Muscle layer of colon (tissue), 2 donors: ENCODE measurements around the gene CHTF18.

Experiments used
- H3K27ac ChIP-seq: one replicate; pipeline ENCODE4 v1.7.0; 2013; ENCODE audit warnings: low read depth, mild to moderate bottlenecking, low read length, moderate library complexity
- H3K27me3 ChIP-seq, 2 donors: one replicate each; pipeline ENCODE4 v1.7.0; 2013; ENCODE audit warnings: low read length in 2 of 2, mild to moderate bottlenecking in 2 of 2; ENCODE audit not compliant: insufficient read depth in 2 of 2, control insufficient read depth in 1 of 2
- H3K36me3 ChIP-seq: one replicate; pipeline ENCODE4 v1.7.0; 2013; ENCODE audit warnings: mild to moderate bottlenecking, low read length; ENCODE audit not compliant: insufficient read depth
- H3K4me1 ChIP-seq: one replicate; pipeline ENCODE4 v1.7.0; 2013; ENCODE audit warnings: mild to moderate bottlenecking, low read length; ENCODE audit not compliant: insufficient read depth
- H3K4me3 ChIP-seq, 2 donors: one replicate each; pipeline ENCODE4 v1.7.0; 2013; ENCODE audit warnings: low read length in 2 of 2, low read depth in 1 of 2, mild to moderate bottlenecking in 1 of 2, moderate library complexity in 1 of 2
- H3K9ac ChIP-seq: one replicate; pipeline ENCODE4 v1.7.0; 2013; ENCODE audit warnings: low read length
- H3K9me3 ChIP-seq: one replicate; pipeline ENCODE4 v1.7.0; 2013; ENCODE audit warnings: mild to moderate bottlenecking, low read length
- donor health status: abdominal sarcoma.
- donor health status: Adenocarcinoma of cecum.

CHTF18 gene

DNA sequence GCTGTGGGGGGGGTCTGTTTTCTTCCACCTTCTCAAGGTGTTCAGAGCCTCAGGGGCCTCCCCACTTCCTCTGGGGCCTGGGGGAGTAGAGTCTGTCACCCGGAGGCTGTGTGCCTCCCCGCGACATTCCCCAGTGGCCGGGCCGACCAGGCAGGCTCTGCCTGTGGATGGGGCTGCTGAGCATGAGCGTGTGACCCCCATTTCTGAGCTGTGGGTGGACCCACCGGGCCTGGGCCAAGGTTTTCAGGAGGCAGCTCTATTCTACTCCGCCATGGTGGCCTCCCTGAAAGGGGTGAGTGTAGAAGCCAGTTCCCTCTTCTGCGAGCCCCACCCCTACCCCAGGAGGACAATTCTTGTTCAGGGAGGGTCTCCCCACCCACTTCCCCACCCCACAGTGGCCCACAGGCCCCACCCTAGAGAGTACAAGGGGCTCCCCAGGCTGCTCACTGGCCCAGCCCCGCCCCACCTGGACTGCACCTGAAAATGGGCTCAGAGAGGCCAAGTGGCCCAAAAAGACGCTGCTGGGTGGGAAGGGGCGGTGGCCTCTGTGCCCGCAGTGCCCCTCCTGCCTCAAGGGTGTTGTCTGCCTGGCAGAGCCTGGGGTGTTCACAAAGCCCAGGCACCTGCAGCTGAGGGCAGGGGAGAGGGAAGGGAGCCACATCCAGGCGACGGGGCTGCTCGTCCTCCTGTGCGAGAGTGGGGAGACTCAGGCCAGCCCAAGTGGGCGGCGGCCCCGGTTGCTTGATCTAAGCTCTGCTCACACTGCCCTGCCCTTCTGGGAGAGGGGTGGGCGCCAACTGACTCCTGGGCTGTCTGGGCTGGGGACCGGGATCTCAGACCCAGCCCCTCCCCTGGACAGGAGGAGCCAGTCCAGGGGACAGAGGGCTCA lies 26.6 kb upstream of the CHTF18 start:
- Histone ChIP-seq H3K4me1 (no peaks in the 10 kb centered on the region), H3K9ac (no peak overlapping the region), H3K9me3 (no peaks in the 10 kb centered on the region), H3K36me3 (no peaks in the 10 kb centered on the region), H3K4me3 (no peak overlapping the region), H3K27ac (no peak overlapping the region), H3K27me3 (peaks cover 0 to 13% of the 10 kb centered on the region in 2 donors)

- Histone ChIP-seq H3K9me3 (no peaks in the 10 kb centered on the region), H3K27me3 (peaks cover 0 to 13% of the 10 kb centered on the region in 2 donors), H3K36me3 (no peaks in the 10 kb centered on the region), H3K4me1 (no peaks in the 10 kb centered on the region), H3K9ac (no peak overlapping the region), H3K4me3 (no peak overlapping the region), H3K27ac (no peak overlapping the region)
Observed at GRCh38 chr16:762595-763268, 25.7 kb upstream of the CHTF18 start.

DNA sequence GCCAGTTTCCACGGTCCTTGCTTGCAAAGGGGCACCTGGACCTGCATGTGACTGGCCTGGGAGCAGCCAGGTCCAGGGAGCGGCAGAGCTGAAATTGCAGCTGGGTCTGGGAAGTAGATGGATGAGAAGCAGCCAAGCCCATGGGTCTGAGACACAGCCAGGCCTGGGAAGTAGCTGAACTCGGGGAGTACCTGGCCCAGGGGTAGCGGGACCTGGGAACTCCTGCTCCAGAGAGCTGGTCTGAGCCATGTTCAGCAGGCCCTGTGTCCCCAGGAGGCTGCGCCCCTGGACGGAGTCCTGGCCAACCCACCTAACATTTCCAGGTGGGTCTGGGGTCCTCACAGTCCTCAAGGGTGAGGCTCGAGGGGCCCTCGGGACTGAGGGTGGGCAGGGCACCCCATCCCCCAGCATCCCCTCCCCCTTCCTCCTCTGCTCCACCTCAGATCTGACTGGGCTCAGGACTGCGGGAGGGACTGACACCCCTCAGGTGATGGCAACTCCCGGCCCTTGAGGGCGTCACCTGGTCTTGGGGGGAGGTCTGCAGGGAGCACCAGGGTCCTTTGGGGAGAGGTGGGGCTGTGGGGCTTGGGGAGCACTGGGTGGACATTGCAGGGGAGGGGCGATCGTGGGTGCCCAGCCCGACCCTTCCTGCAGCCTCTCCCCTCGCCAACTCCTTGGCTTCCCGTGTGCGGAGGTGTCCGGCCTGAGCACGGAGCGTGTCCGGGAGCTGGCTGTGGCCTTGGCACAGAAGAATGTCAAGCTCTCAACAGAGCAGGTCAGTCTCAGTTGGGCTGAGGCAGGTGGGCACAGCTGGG lies 24.8 kb upstream of the CHTF18 start:
- no peaks in the 10 kb centered on the region for H3K4me1 ChIP-seq
- H3K9me3 ChIP-seq, result no peaks in the 10 kb centered on the region
- H3K9ac ChIP-seq, result no peak overlapping the region
- H3K27ac ChIP-seq, result no peak overlapping the region
- H3K36me3 ChIP-seq, result no peaks in the 10 kb centered on the region
- no peak overlapping the region for H3K4me3 ChIP-seq
- peaks cover 0 to 13% of the 10 kb centered on the region in 2 donors for H3K27me3 ChIP-seq

DNA sequence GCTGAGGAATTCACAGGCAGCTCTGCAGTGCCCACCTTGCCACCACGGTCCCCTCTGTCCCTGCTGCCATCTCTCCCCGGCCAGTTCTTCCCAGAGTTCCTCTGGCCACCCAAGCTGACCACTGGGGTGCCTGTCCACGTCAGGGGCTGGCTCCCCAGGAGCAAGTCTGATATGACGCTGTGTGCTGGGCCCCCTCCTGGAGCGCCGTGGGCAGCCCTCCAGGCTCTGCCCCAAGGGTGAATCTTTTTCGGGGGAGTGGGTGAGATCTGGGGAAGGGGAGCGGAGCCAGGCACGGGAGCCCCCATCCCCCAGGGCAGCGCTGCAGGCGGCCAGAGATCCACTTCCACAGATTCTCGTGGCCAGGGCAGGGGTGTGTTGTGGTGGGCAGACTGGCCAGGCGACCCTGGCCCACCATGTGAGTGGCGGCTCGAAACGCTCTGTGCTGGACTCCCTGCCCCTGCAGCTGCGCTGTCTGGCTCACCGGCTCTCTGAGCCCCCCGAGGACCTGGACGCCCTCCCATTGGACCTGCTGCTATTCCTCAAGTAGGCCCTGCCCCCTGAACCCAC lies 24.2 kb upstream of the CHTF18 start:
- Histone ChIP-seq H3K4me3 (no peak overlapping the region), H3K9me3 (no peaks in the 10 kb centered on the region), H3K27me3 (peaks cover 0 to 14% of the 10 kb centered on the region in 2 donors), H3K36me3 (no peaks in the 10 kb centered on the region), H3K27ac (no peak overlapping the region), H3K9ac (no peak overlapping the region), H3K4me1 (no peaks in the 10 kb centered on the region)

DNA sequence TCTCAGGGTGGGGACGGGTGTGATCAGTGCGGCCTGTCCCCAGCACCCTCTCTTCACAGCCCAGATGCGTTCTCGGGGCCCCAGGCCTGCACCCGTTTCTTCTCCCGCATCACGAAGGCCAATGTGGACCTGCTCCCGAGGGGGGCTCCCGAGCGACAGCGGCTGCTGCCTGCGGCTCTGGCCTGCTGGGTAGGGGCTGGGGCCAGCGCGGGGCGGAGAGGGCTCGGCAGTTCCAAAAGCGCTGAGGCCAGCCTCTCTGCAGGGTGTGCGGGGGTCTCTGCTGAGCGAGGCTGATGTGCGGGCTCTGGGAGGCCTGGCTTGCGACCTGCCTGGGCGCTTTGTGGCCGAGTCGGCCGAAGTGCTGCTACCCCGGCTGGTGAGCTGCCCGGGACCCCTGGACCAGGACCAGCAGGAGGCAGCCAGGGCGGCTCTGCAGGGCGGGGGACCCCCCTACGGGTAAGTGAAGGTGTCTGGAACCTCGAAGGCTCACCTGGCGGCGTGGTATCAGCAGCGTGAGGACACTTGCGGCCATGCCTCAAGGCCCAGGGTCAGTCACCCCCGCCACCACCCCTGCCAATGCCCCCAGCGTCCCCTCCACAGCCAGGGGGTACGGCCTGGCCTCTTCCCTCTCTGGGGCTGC lies 23.5 kb upstream of the CHTF18 start:
- H3K4me3 ChIP-seq, result no peak overlapping the region
- peaks cover 0 to 21% of the 10 kb centered on the region in 2 donors for H3K27me3 ChIP-seq
- no peaks in the 10 kb centered on the region for H3K9me3 ChIP-seq
- H3K27ac ChIP-seq, result no peak overlapping the region
- H3K4me1 ChIP-seq, result no peaks in the 10 kb centered on the region
- H3K36me3 ChIP-seq, result no peaks in the 10 kb centered on the region
- H3K9ac ChIP-seq, result no peak overlapping the region

DNA sequence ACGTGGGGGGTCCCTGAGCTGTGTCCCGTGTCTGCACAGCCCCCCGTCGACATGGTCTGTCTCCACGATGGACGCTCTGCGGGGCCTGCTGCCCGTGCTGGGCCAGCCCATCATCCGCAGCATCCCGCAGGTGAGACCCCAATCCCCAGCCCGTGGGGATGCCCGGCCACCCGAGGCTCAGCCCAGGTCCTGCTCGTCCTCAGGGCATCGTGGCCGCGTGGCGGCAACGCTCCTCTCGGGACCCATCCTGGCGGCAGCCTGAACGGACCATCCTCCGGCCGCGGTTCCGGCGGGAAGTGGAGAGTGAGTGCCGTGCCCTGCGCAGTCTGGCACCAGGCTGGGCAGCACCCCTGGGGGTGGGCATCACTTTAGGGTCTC lies 22.9 kb upstream of the CHTF18 start:
- Histone ChIP-seq H3K4me1 (no peaks in the 10 kb centered on the region), H3K4me3 (no peak overlapping the region), H3K36me3 (no peaks in the 10 kb centered on the region), H3K27me3 (peaks cover 0 to 22% of the 10 kb centered on the region in 2 donors), H3K9me3 (no peaks in the 10 kb centered on the region), H3K27ac (no peak overlapping the region), H3K9ac (no peak overlapping the region)

- H3K27ac ChIP-seq, result no peak overlapping the region
- H3K4me1 ChIP-seq, result no peaks in the 10 kb centered on the region
- H3K36me3 ChIP-seq, result no peaks in the 10 kb centered on the region
- no peaks in the 10 kb centered on the region for H3K9me3 ChIP-seq
- no peak overlapping the region for H3K9ac ChIP-seq
- peaks cover 0 to 22% of the 10 kb centered on the region in 2 donors for H3K27me3 ChIP-seq
- H3K4me3 ChIP-seq, result no peak overlapping the region
Observed at GRCh38 chr16:766008-766819, 22.2 kb upstream of the CHTF18 start.

DNA sequence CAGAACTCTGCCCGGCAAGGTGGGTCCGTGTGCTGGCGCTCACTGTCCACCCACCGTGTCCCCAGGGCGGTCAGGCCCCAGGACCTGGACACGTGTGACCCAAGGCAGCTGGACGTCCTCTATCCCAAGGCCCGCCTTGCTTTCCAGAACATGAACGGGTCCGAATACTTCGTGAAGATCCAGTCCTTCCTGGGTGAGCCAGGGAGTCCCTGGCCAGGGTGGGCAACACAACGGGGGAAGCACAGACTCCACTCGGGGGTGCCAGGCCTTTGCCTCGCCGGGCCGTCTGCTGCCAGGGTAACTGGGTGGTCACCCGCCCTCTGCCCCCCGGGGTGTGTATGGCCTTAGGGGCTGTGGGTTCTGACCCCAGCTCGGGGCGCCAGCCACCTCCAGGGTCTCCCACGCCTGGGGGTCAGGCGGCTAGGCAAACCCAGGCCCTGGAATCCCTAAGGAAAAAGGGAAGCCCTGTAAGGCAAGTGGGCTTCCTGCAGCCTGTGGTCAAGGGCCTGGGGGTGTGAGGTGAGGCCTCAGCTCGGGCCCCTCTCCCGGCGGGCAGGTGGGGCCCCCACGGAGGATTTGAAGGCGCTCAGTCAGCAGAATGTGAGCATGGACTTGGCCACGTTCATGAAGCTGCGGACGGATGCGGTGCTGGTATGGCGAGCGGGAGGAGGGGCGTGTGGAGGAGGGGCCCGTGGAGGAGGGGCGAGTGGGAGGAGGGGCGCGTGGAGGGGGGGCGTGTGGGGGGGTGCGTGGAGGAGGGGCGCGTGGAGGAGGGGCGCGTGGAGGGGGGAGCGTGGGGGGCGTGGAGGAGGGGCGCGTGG lies 21.4 kb upstream of the CHTF18 start:
- Histone ChIP-seq H3K4me1 (no peaks in the 10 kb centered on the region), H3K36me3 (no peaks in the 10 kb centered on the region), H3K27ac (no peak overlapping the region), H3K27me3 (peaks cover 0 to 16% of the 10 kb centered on the region in 2 donors), H3K9me3 (no peaks in the 10 kb centered on the region), H3K4me3 (no peak overlapping the region), H3K9ac (no peak overlapping the region)

- no peak overlapping the region for H3K9ac ChIP-seq
- no peak overlapping the region for H3K27ac ChIP-seq
- H3K36me3 ChIP-seq, result no peaks in the 10 kb centered on the region
- H3K9me3 ChIP-seq, result no peaks in the 10 kb centered on the region
- H3K4me1 ChIP-seq, result no peaks in the 10 kb centered on the region
- H3K4me3 ChIP-seq, result no peak overlapping the region
- H3K27me3 ChIP-seq, result peaks cover 0 to 9% of the 10 kb centered on the region in 2 donors
Observed at GRCh38 chr16:767743-768235, 20.6 kb upstream of the CHTF18 start.
